CD14-positive monocyte (primary cell): ENCODE measurements around the gene NOSIP. TPM values are rescaled to one million over a fixed set of nuclear protein-coding genes. Genes with fewer than 3 reads are reported as not detected.
A peak's percentile ranks its signal among the peaks of the same experiment; 100 is the strongest.

Experiments used
- DNase-seq, 3 donors: peaks; one replicate each; pipeline ENCODE4 v3.0.0-alpha.2; 2011 to 2022
- H2AFZ ChIP-seq: 2 replicates; pipeline ENCODE4 v1.6.0; 2012; ENCODE audit warnings: mild to moderate bottlenecking, low read depth, low read length, inconsistent platforms; ENCODE audit not compliant: insufficient read depth, poor library complexity, severe bottlenecking
- H3K27ac ChIP-seq, 2 donors: 1 replicate in 1 of 2; 2 replicates in 1 of 2; pipeline ENCODE4 v1.5.1; 2012 to 2013; ENCODE audit warnings: low read length in 2 of 2, control low read depth in 1 of 2, inconsistent platforms in 1 of 2, low read depth in 1 of 2, mild to moderate bottlenecking in 1 of 2
- H3K27me3 ChIP-seq, 2 donors: one replicate each; pipeline versions ENCODE4 v1.6.0 to v1.6.1; 2011 to 2013; ENCODE audit warnings: low read length in 2 of 2; ENCODE audit not compliant: control insufficient read depth in 2 of 2, insufficient read depth in 2 of 2
- H3K36me3 ChIP-seq, 2 donors: replicated peaks in 1 of 2; 1 replicate in 1 of 2; 2 replicates in 1 of 2; pipeline versions ENCODE4 v1.5.1 to v1.6.1; 2012 to 2013; ENCODE audit warnings: low read length in 2 of 2, control low read depth in 1 of 2, inconsistent platforms in 1 of 2, mild to moderate bottlenecking in 1 of 2; ENCODE audit not compliant: insufficient read depth in 2 of 2, control insufficient read depth in 1 of 2
- H3K4me1 ChIP-seq, 2 donors: 1 replicate in 1 of 2; 2 replicates in 1 of 2; pipeline versions ENCODE4 v1.5.1 to v1.6.1; 2012 to 2013; ENCODE audit warnings: low read length in 2 of 2, control low read depth in 1 of 2, inconsistent platforms in 1 of 2, mild to moderate bottlenecking in 1 of 2, moderate library complexity in 1 of 2; ENCODE audit not compliant: insufficient read depth in 2 of 2, control insufficient read depth in 1 of 2
- H3K4me2 ChIP-seq: replicated peaks from 2 replicates; pipeline ENCODE3; 2012; ENCODE audit warnings: low read length, moderate library complexity, mild to moderate bottlenecking; ENCODE audit not compliant: poor library complexity, severe bottlenecking; ENCODE audit errors: extremely low read depth
- H3K4me3 ChIP-seq, 3 experiments: fragments of 200-600 bp in 1 of 3; sonication (generic) in 1 of 3; replicated peaks in 1 of 3; 1 replicate in 2 of 3; 2 replicates in 1 of 3; pipeline ENCODE4 v1.5.1; 2011 to 2013; ENCODE audit warnings: low read length in 3 of 3, mild to moderate bottlenecking in 3 of 3, control low read depth in 2 of 3, low read depth in 2 of 3, inconsistent platforms in 1 of 3, moderate library complexity in 1 of 3
- H3K79me2 ChIP-seq: 2 replicates; pipeline ENCODE4 v1.6.0; 2012; ENCODE audit warnings: mild to moderate bottlenecking, control low read depth, inconsistent platforms, low read length, moderate library complexity; ENCODE audit not compliant: insufficient read depth
- H3K9ac ChIP-seq: 2 replicates; pipeline ENCODE4 v1.6.0; 2017; ENCODE audit warnings: low read length, mild to moderate bottlenecking; ENCODE audit not compliant: insufficient read depth, poor library complexity, severe bottlenecking
- H3K9me3 ChIP-seq, 2 donors: replicated peaks in 1 of 2; 1 replicate in 1 of 2; 2 replicates in 1 of 2; pipeline versions ENCODE4 v1.5.1 to v1.6.1; 2012 to 2013; ENCODE audit warnings: low read length in 2 of 2, control low read depth in 1 of 2; ENCODE audit not compliant: control insufficient read depth in 1 of 2, insufficient read depth in 1 of 2
- H4K20me1 ChIP-seq: 2 replicates; pipeline ENCODE4 v1.6.0; 2012; ENCODE audit warnings: mild to moderate bottlenecking, low read length, control low read depth, moderate library complexity; ENCODE audit not compliant: insufficient read depth
- H3K27ac Mint-ChIP-seq, 7 donors: one replicate each; pipeline ENCODE4 v1.8.0; 2020; ENCODE audit warnings: mild to moderate bottlenecking in 7 of 7, mixed read lengths in 7 of 7, moderate library complexity in 6 of 7, inconsistent platforms in 2 of 7
- H3K27me3 Mint-ChIP-seq, 3 donors: one replicate each; pipeline ENCODE4 v1.8.0; 2021 to 2022; ENCODE audit warnings: low read depth in 3 of 3, mild to moderate bottlenecking in 3 of 3, mixed read lengths in 3 of 3, moderate library complexity in 3 of 3, inconsistent platforms in 1 of 3
- H3K36me3 Mint-ChIP-seq, 2 donors: one replicate each; pipeline ENCODE4 v1.8.0; 2020; ENCODE audit warnings: mixed read lengths in 2 of 2, inconsistent platforms in 1 of 2, mild to moderate bottlenecking in 1 of 2
- H3K4me1 Mint-ChIP-seq: one replicate; pipeline ENCODE4 v1.8.0; 2020; ENCODE audit warnings: mild to moderate bottlenecking, mixed read lengths
- H3K4me3 Mint-ChIP-seq, 2 donors: one replicate each; pipeline ENCODE4 v1.8.0; 2020; ENCODE audit warnings: mild to moderate bottlenecking in 2 of 2, mixed read lengths in 2 of 2, moderate library complexity in 1 of 2
- H3K9me3 Mint-ChIP-seq, 7 donors: one replicate each; pipeline ENCODE4 v1.8.0; 2020 to 2022; ENCODE audit warnings: mixed read lengths in 7 of 7, mild to moderate bottlenecking in 6 of 7, moderate library complexity in 6 of 7, inconsistent platforms in 2 of 7
- WGBS: methylation state at CpG from one replicate; pipeline ENCODE4 v1.1.5; 2013; ENCODE audit warnings: missing lambda C conversion rate; ENCODE audit not compliant: insufficient coverage; 5-methylcytosine and 5-hydroxymethylcytosine counted together
- intact Hi-C, 2 donors: fragments of 100-400 bp; cut with micrococcal nuclease; formaldehyde crosslinking; loops; one replicate each; pipeline versions ENCODE4 v1.15.0 to v1.15.1; 2023
- polyA plus RNA-seq, 3 donors: library from polyadenylated mRNA; depleted of rRNA in 1 of 3; unstranded in 2 of 3; stranded (reverse) in 1 of 3; fragments of 300-500 nt in 2 of 3; fragments of >200 nt in 1 of 3; fragmentation: Illumina TruSeq in 2 of 3; gene quantifications; 1 replicate in 2 of 3; 2 replicates in 1 of 3; pipeline ENCODE4 v1.2.3, GENCODE V29; 2012 to 2021
- TF ChIP-seq, protein P1 (sequence below): fragments of 200-600 bp; IDR thresholded peaks from one replicate; pipeline ENCODE4 v1.8.0; 2022; ENCODE audit warnings: antibody characterized with exemption, mild to moderate bottlenecking

The NOSIP gene
- polyA plus RNA-seq, 3 donors, result 63.4 to 120 (median 96.4) TPM

- Histone ChIP-seq H4K20me1 (peaks cover 73% of the 10 kb centered on the region), H3K79me2 (peaks cover 35% of the 10 kb centered on the region), H3K9ac (no peak overlapping the region), H3K27ac (peak overlapping the region in 1 of 2 donors; percentile 20), H3K9me3 (no peaks in the 10 kb centered on the region), H3K4me2 (no peak overlapping the region), H3K4me3 (no peak overlapping the region), H2AFZ (no peak overlapping the region), H3K36me3 (peaks cover 44 to 66% of the 10 kb centered on the region in 2 donors), H3K27me3 (no peaks in the 10 kb centered on the region), H3K4me1 (peaks cover 21 to 28% of the 10 kb centered on the region in 2 donors)
- Mint-ChIP-seq H3K4me1 (peaks cover 32% of the 10 kb centered on the region), H3K36me3 (peaks cover 49 to 84% of the 10 kb centered on the region in 2 donors), H3K4me3 (no peak overlapping the region), H3K27me3 (peaks cover 0 to 2% (median 0%) of the 10 kb centered on the region in 3 donors), H3K9me3 (peaks cover 0 to 5% (median 0%) of the 10 kb centered on the region in 7 donors), H3K27ac (peak overlapping the region in 2 of 7 donors; percentile 9 to 56)
- WGBS, result 89% methylated on average over 13 of the region's 13 CpGs
- no peak for DNase-seq
- intact Hi-C loops, result no loop called here
- TF ChIP-seq, protein P1, sequence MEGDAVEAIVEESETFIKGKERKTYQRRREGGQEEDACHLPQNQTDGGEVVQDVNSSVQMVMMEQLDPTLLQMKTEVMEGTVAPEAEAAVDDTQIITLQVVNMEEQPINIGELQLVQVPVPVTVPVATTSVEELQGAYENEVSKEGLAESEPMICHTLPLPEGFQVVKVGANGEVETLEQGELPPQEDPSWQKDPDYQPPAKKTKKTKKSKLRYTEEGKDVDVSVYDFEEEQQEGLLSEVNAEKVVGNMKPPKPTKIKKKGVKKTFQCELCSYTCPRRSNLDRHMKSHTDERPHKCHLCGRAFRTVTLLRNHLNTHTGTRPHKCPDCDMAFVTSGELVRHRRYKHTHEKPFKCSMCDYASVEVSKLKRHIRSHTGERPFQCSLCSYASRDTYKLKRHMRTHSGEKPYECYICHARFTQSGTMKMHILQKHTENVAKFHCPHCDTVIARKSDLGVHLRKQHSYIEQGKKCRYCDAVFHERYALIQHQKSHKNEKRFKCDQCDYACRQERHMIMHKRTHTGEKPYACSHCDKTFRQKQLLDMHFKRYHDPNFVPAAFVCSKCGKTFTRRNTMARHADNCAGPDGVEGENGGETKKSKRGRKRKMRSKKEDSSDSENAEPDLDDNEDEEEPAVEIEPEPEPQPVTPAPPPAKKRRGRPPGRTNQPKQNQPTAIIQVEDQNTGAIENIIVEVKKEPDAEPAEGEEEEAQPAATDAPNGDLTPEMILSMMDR, result no peak
Measured at GRCh38 chr19:49520705-49521319, 59.5 kb downstream of the NOSIP start.

DNA sequence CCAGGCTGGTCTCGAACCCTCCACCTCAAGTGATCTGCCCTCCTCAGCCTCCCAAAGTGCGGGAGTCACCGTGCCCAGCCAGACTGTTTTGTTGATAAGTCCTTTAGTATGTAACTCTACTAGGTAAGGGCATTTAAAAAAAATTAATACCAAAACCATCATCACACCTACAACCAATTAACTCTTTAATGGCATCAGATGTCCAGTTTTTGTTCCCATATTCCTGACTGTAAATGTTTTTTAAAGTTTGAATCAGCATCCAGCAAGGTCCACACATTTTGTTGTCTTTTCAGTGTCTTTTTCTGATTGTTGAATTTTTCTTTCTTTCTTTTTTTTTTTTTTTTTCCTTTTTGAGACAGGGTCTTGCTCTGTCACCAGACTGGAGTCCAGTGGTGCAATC is 62.3 kb downstream of the NOSIP start:
- DNase-seq, result no peak
- no CpG with 5 or more reads among the region's 3 CpGs for WGBS
- Histone ChIP-seq H2AFZ (no peak overlapping the region), H3K9me3 (no peaks in the 10 kb centered on the region), H3K27me3 (no peaks in the 10 kb centered on the region), H3K4me3 (peak overlapping the region in 1 of 3 experiments; percentile 64), H3K4me1 (peaks cover 43 to 55% of the 10 kb centered on the region in 2 donors), H3K36me3 (peaks cover 30 to 42% of the 10 kb centered on the region in 2 donors), H3K27ac (no peak overlapping the region), H3K9ac (no peak overlapping the region), H4K20me1 (peaks cover 65% of the 10 kb centered on the region), H3K79me2 (peaks cover 57% of the 10 kb centered on the region), H3K4me2 (no peak overlapping the region)
- intact Hi-C loops, result no loop called here
- no peak overlapping the region for H3K4me3 Mint-ChIP-seq
- TF ChIP-seq, protein P1, result no peak
- H3K4me1 Mint-ChIP-seq, result peaks cover 55% of the 10 kb centered on the region
- peaks cover 0 to 4% (median 2%) of the 10 kb centered on the region in 3 donors for H3K27me3 Mint-ChIP-seq
- H3K9me3 Mint-ChIP-seq, result no peaks in the 10 kb centered on the region
- H3K36me3 Mint-ChIP-seq, result peaks cover 42 to 74% of the 10 kb centered on the region in 2 donors
- peak overlapping the region in 3 of 7 donors; percentile 35 to 90 (median 71) for H3K27ac Mint-ChIP-seq
